Transverse colon (tissue), 4 donors: ENCODE measurements around the gene FGF1. TPM values are rescaled to one million over a fixed set of nuclear protein-coding genes. Genes with fewer than 3 reads are reported as not detected.

Experiments
- DNase-seq: peaks from one replicate; pipeline ENCODE4 v3.0.0-alpha.2; 2019
- H3K27ac ChIP-seq, 4 donors: fragments of 200-600 bp; sonication (generic); 2 replicates each; pipeline ENCODE4 v1.5.1; 2016 to 2018; ENCODE audit warnings: inconsistent platforms in 4 of 4
- H3K27me3 ChIP-seq: fragments of 200-600 bp; sonication (generic); 2 replicates; pipeline ENCODE4 v1.5.1; 2017; ENCODE audit warnings: inconsistent platforms
- H3K36me3 ChIP-seq, 4 donors: fragments of 200-600 bp; sonication (generic); 2 replicates each; pipeline ENCODE4 v1.5.1; 2017 to 2019; ENCODE audit warnings: inconsistent platforms in 4 of 4
- H3K4me1 ChIP-seq, 4 donors: fragments of 200-600 bp; sonication (generic); 2 replicates each; pipeline ENCODE4 v1.5.1; 2017 to 2020; ENCODE audit warnings: inconsistent platforms in 4 of 4
- H3K4me3 ChIP-seq, 4 donors: fragments of 200-600 bp; sonication (generic); 1 replicate in 1 of 4; 2 replicates in 3 of 4; pipeline versions ENCODE4 v1.5.1 to v1.6.1; 2017 to 2019; ENCODE audit warnings: inconsistent platforms in 4 of 4
- H3K9me3 ChIP-seq, 2 donors: fragments of 200-600 bp; sonication (generic); 2 replicates each; pipeline ENCODE4 v1.5.1; 2017 to 2019; ENCODE audit warnings: inconsistent platforms in 2 of 2
- CTCF ChIP-seq, 5 experiments: fragments of 200-600 bp in 3 of 5; fragments of 450-650 bp in 2 of 5; sonication (generic) in 3 of 5; IDR thresholded peaks; 1 replicate in 2 of 5; 2 replicates in 3 of 5; pipeline ENCODE4 v1.5.1; 2016 to 2017; ENCODE audit warnings: antibody characterized with exemption in 5 of 5, inconsistent platforms in 3 of 5, mild to moderate bottlenecking in 2 of 5, moderate library complexity in 1 of 5
- EP300 ChIP-seq: sonication (generic); formaldehyde crosslinking; IDR thresholded peaks from one replicate; pipeline ENCODE4 v1.6.1; 2017; ENCODE audit warnings: antibody characterized with exemption, low read depth
- POLR2A ChIP-seq: fragments of 450-650 bp; IDR thresholded peaks from one replicate; pipeline ENCODE4 v1.6.1; 2016; ENCODE audit warnings: antibody characterized with exemption, mild to moderate bottlenecking, moderate library complexity
- POLR2AphosphoS5 ChIP-seq, 3 donors: sonication (generic); formaldehyde crosslinking; IDR thresholded peaks; one replicate each; pipeline ENCODE4 v1.6.1; 2016; ENCODE audit warnings: antibody characterized with exemption in 3 of 3
- WGBS, 2 donors: methylation state at CpG; one replicate each; pipeline ENCODE4 v1.1.5; 2018; ENCODE audit warnings: low coverage in 1 of 2; 5-methylcytosine and 5-hydroxymethylcytosine counted together
- in situ Hi-C, 4 donors: fragments of 200-750 bp; cut with MboI; loops; one replicate each; pipeline versions ENCODE4 v1.15.0 to v1.15.1; 2017; ENCODE audit warnings: low sequenced_read_pairs in 3 of 4, low pct_ligation_motif_present in 1 of 4, low pct_unique_long_range_greater_than_20kb in 1 of 4
- intact Hi-C: fragments of 100-400 bp; cut with DNase I; formaldehyde crosslinking; loops from one replicate; pipeline ENCODE4 v1.15.1; 2023; ENCODE audit warnings: low total_unique reads
- total RNA-seq, 4 donors: library from RNA; depleted of rRNA; stranded (reverse); fragments of >200 nt; gene quantifications; one replicate each; pipeline ENCODE4 v1.1.0, GENCODE V29; 2016

Gene FGF1
- total RNA-seq, 4 donors from 2014 or later = 0.32 to 0.41 TPM; not detected in 2

GRCh38 chr5:142640316-142641005 lies 45.4 kb downstream of the FGF1 start:
- in situ Hi-C loops = no loop called here
- WGBS, 2 donors = 68 to 73% methylated on average over 5 to 9 of the region's 9 CpGs
- no peak overlapping the region for H3K4me3 ChIP-seq
- no peaks in the 10 kb centered on the region for H3K9me3 ChIP-seq
- intact Hi-C loops = no loop called here
- no peaks in the 10 kb centered on the region for H3K36me3 ChIP-seq
- TF ChIP-seq CTCF (IDR thresholded peaks at IDR 0.05) = no peak
- no peak for TF ChIP-seq POLR2A
- TF ChIP-seq EP300 = no peak
- no peak for TF ChIP-seq POLR2AphosphoS5 (IDR thresholded peaks at IDR 0.05)
- DNase-seq = no peak
- no peak overlapping the region for H3K27ac ChIP-seq
- peaks cover 4% of the 10 kb centered on the region for H3K27me3 ChIP-seq
- H3K4me1 ChIP-seq = peaks cover 0 to 8% (median 5%) of the 10 kb centered on the region in 4 donors

- Histone ChIP-seq H3K9me3 (no peaks in the 10 kb centered on the region), H3K27me3 (peaks cover 4% of the 10 kb centered on the region), H3K4me1 (peaks cover 0 to 6% (median 4%) of the 10 kb centered on the region in 4 donors), H3K27ac (no peak overlapping the region), H3K36me3 (no peaks in the 10 kb centered on the region), H3K4me3 (no peak overlapping the region)
- intact Hi-C loops (no loop called here), in situ Hi-C loops (no loop called here)
- TF ChIP-seq EP300 (no peak), CTCF (IDR thresholded peaks at IDR 0.05) (no peak), POLR2A (no peak), POLR2AphosphoS5 (IDR thresholded peaks at IDR 0.05) (no peak)
- DNase-seq = no peak
- WGBS, 2 donors = 79 to 100% methylated on average over 1 to 4 of the region's 4 CpGs
These were observed 46.4 kb downstream of the FGF1 start for GRCh38 chr5:142639455-142639854.

- intact Hi-C loops (no loop called here), in situ Hi-C loops (no loop called here)
- DNase-seq = no peak
- H3K4me1 ChIP-seq = no peaks in the 10 kb centered on the region
- TF ChIP-seq CTCF (IDR thresholded peaks at IDR 0.05) (no peak), POLR2A (no peak), EP300 (no peak), POLR2AphosphoS5 (IDR thresholded peaks at IDR 0.05) (no peak)
- peaks cover 4% of the 10 kb centered on the region for H3K27me3 ChIP-seq
- no peaks in the 10 kb centered on the region for H3K36me3 ChIP-seq
- no peak overlapping the region for H3K4me3 ChIP-seq
- 75% methylated on average over 2 of the region's 2 CpGs; no CpG with 5 or more reads in 1 of the 2 donors for WGBS, 2 donors
- no peak overlapping the region for H3K27ac ChIP-seq
- no peaks in the 10 kb centered on the region for H3K9me3 ChIP-seq
These were observed 48.0 kb downstream of the FGF1 start for GRCh38 chr5:142637871-142638270.

GRCh38 chr5:142636698-142637324 lies 49.1 kb downstream of the FGF1 start:
- no peaks in the 10 kb centered on the region for H3K4me1 ChIP-seq
- no peak for DNase-seq
- 88 to 92% methylated on average over 6 of the region's 6 CpGs for WGBS, 2 donors
- no peaks in the 10 kb centered on the region for H3K9me3 ChIP-seq
- H3K36me3 ChIP-seq = no peaks in the 10 kb centered on the region
- TF ChIP-seq CTCF (IDR thresholded peaks at IDR 0.05) = no peak
- no peak for TF ChIP-seq EP300
- no peak for TF ChIP-seq POLR2AphosphoS5 (IDR thresholded peaks at IDR 0.05)
- TF ChIP-seq POLR2A = no peak
- in situ Hi-C loops (no loop called here), intact Hi-C loops (no loop called here)
- no peak overlapping the region for H3K4me3 ChIP-seq
- H3K27ac ChIP-seq = no peak overlapping the region
- H3K27me3 ChIP-seq = no peaks in the 10 kb centered on the region
